GM18907 (cell line): ENCODE measurements around the gene FAM221B.

Experiments used
- ATAC-seq: cut with Tn5 transposase; IDR thresholded peaks from one replicate; pipeline ENCODE4 v1.9.1; 2021; ENCODE audit warnings: mild to moderate bottlenecking, moderate library complexity; ENCODE audit not compliant: unreplicated experiment

Gene FAM221B

GRCh38 chr9:35822926-35823325 is 5.6 kb downstream of the FAM221B start:
- no peak for ATAC-seq

GRCh38 chr9:35820076-35820475 is 8.5 kb downstream of the FAM221B start:
- ATAC-seq, result no peak

GRCh38 chr9:35818341-35818740 is 10.2 kb downstream of the FAM221B start:
- ATAC-seq, result no peak

- ATAC-seq, result no peak
Observed at GRCh38 chr9:35816708-35817107, 11.8 kb downstream of the FAM221B start.

GRCh38 chr9:35814841-35815543 is 13.5 kb downstream of the FAM221B start, which contains the start of gene HINT2:
HINT2 (minus strand) TSS chr9:35815042; CDS start chr9:35814979, 63 bp downstream.
- peak; percentile 73 for ATAC-seq

GRCh38 chr9:35814106-35814840 is 14.3 kb downstream of the FAM221B start:
- ATAC-seq, result peak; percentile 35

- no peak for ATAC-seq
Observed at GRCh38 chr9:35813434-35814105, 15.0 kb downstream of the FAM221B start.

GRCh38 chr9:35812025-35812602 is 16.4 kb downstream of the FAM221B start, which contains the start of gene SPAG8:
SPAG8 (minus strand) TSS chr9:35812262; CDS start chr9:35812147, 115 bp downstream.
- ATAC-seq, result peak; percentile 59

- no peak for ATAC-seq
Observed at GRCh38 chr9:35811381-35812024, 17.0 kb downstream of the FAM221B start.

- no peak for ATAC-seq
Observed at GRCh38 chr9:35810122-35810521, 18.4 kb downstream of the FAM221B start.

GRCh38 chr9:35808433-35808832 is 20.1 kb downstream of the FAM221B start:
- ATAC-seq, result no peak

- no peak for ATAC-seq
Observed at GRCh38 chr9:35806101-35806500, 22.4 kb downstream of the FAM221B start.

- no peak for ATAC-seq
Observed at GRCh38 chr9:35801328-35802128, 27.0 kb downstream of the FAM221B start.

- no peak for ATAC-seq
Observed at GRCh38 chr9:35800530-35800929, 28.0 kb downstream of the FAM221B start.

GRCh38 chr9:35798658-35799374 is 29.7 kb downstream of the FAM221B start:
- ATAC-seq, result no peak

- no peak for ATAC-seq
Observed at GRCh38 chr9:35797311-35798109, 31.0 kb downstream of the FAM221B start.

- no peak for ATAC-seq
Observed at GRCh38 chr9:35795695-35796094, 32.8 kb downstream of the FAM221B start.

GRCh38 chr9:35793461-35793860 is 35.1 kb downstream of the FAM221B start:
- ATAC-seq, result no peak
